ENCODE data around the gene FITM1.
A peak's percentile ranks its signal among the peaks of the same experiment; 100 is the strongest.

FITM1 gene

GRCh38 chr14:24130380-24130716 lies at the start of gene FITM1:
FITM1 (plus strand) TSS chr14:24130659; CDS start chr14:24131564, 905 bp downstream.
- Histone ChIP-seq H3K36me3 (ENCODE audit: control insufficient read depth in 2 of 2, insufficient read depth in 1 of 2, low read length in 2 of 2) (no peaks in the 10 kb centered on the region), H3K4me1 (ENCODE audit: control insufficient read depth, insufficient read depth, low read length) (no peaks in the 10 kb centered on the region), H3K4me3 (ENCODE audit: low read depth, low read length) (no peak within 1 kb of the TSS), H3K9me3 (ENCODE audit: control insufficient read depth, insufficient read depth, low read depth, low read length) (no peaks in the 10 kb centered on the region), H3K27ac (ENCODE audit: extremely low read depth, low read depth, low read length) (no peak within 1 kb of the TSS)
- CTCF ChIA-PET = no interaction called here
- no peak for TF ChIP-seq SCRT1 (tag by site-specific recombination; IDR thresholded peaks at IDR 0.05; ENCODE audit: borderline replicate concordance)
- no peak for TF ChIP-seq GLI4 (tag by site-specific recombination; IDR thresholded peaks at IDR 0.05)
- TF ChIP-seq ZBTB21 (tag by site-specific recombination; IDR thresholded peaks at IDR 0.05) = no peak
- no peak for TF ChIP-seq AEBP2 (tag by site-specific recombination; IDR thresholded peaks at IDR 0.05; ENCODE audit: borderline replicate concordance)
- TF ChIP-seq ZIC2 (tag by site-specific recombination; IDR thresholded peaks at IDR 0.05) = no peak
- TF ChIP-seq ZNF16 (tag by site-specific recombination; IDR thresholded peaks at IDR 0.05; ENCODE audit: low read depth) = no peak
- no peak for TF ChIP-seq ZNF473 (tag by site-specific recombination; IDR thresholded peaks at IDR 0.05)
- no peak for TF ChIP-seq ZNF514 (tag by site-specific recombination; IDR thresholded peaks at IDR 0.05)
- no peak for TF ChIP-seq BCL11A (tag by site-specific recombination; IDR thresholded peaks at IDR 0.05; ENCODE audit: low read depth)
- TF ChIP-seq ZNF792 (tag by site-specific recombination; IDR thresholded peaks at IDR 0.05) = no peak
- no peak for TF ChIP-seq ZNF624 (tag by site-specific recombination; IDR thresholded peaks at IDR 0.05)
- no peak for TF ChIP-seq ZNF585B (tag by site-specific recombination; IDR thresholded peaks at IDR 0.05)
- no peak for TF ChIP-seq ZNF18 (tag by site-specific recombination; IDR thresholded peaks at IDR 0.05)
- TF ChIP-seq, protein P1, sequence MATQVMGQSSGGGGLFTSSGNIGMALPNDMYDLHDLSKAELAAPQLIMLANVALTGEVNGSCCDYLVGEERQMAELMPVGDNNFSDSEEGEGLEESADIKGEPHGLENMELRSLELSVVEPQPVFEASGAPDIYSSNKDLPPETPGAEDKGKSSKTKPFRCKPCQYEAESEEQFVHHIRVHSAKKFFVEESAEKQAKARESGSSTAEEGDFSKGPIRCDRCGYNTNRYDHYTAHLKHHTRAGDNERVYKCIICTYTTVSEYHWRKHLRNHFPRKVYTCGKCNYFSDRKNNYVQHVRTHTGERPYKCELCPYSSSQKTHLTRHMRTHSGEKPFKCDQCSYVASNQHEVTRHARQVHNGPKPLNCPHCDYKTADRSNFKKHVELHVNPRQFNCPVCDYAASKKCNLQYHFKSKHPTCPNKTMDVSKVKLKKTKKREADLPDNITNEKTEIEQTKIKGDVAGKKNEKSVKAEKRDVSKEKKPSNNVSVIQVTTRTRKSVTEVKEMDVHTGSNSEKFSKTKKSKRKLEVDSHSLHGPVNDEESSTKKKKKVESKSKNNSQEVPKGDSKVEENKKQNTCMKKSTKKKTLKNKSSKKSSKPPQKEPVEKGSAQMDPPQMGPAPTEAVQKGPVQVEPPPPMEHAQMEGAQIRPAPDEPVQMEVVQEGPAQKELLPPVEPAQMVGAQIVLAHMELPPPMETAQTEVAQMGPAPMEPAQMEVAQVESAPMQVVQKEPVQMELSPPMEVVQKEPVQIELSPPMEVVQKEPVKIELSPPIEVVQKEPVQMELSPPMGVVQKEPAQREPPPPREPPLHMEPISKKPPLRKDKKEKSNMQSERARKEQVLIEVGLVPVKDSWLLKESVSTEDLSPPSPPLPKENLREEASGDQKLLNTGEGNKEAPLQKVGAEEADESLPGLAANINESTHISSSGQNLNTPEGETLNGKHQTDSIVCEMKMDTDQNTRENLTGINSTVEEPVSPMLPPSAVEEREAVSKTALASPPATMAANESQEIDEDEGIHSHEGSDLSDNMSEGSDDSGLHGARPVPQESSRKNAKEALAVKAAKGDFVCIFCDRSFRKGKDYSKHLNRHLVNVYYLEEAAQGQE (tag by site-specific recombination; IDR thresholded peaks at IDR 0.05) = no peak
- no peak for TF ChIP-seq ZNF37A (tag by site-specific recombination; IDR thresholded peaks at IDR 0.05)
- TF ChIP-seq SCRT2 (tag by site-specific recombination; IDR thresholded peaks at IDR 0.05) = no peak
- TF ChIP-seq TCF7L2 (IDR thresholded peaks at IDR 0.05; ENCODE audit: borderline replicate concordance, low read depth, low read length) = no peak
- no peak for TF ChIP-seq ZNF658 (tag by site-specific recombination; IDR thresholded peaks at IDR 0.05)
- POLR2A ChIA-PET = interaction anchor here (1.8 kb wide), 1 partner anchor 15 kb away, joined by 5 read pairs; the partner anchor contains the start of genes DCAF11 and NRL

DNA sequence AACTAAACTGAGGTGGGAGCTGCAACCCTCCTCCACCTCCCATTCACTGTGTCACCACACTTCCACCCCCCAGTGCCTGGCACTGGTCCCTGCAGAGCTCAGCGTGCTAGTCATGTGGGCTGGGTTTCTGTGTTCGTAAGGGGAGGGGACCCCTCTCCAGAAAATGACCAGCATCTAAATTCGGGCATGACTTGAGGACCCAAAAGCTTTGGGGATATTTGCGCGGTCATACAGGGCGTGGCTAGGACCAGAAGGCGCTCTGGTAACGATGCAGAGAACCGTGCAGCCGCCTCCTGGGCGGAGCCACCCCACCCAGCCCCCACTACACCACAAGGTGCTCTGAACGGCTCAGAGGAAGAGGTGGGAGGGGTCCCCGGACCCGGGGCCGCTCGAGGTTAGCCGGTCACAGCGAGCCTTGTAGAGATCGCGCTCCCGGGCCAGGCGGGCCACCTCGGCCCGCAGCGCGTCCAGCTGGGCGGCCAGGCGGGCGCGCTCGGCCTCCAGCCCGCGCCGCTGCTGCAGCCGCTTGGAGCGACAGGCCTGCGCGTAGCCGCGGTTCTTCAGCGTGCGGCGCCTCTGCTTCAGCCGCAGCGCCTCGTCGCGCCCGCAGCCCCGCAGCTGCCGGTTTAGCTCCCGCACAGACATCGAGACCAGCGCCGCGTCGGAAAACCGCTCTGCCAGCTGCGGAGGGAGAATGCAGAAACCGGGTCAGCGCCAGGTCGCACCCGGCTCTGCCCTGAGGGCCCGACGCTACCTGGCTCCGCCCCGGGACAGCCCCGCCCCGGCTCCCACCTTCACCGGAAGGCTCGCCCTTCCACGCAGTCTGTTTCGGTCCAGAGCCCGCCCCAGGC lies 49.3 kb upstream of the FITM1 start:
- Histone ChIP-seq H3K27ac (ENCODE audit: extremely low read depth, low read depth, low read length) (peak overlapping the region; percentile 47; the same call in 1 of the 2 replicates), H3K36me3 (ENCODE audit: control insufficient read depth in 2 of 2, insufficient read depth in 1 of 2, low read length in 2 of 2) (no peaks in the 10 kb centered on the region), H3K4me1 (ENCODE audit: control insufficient read depth, insufficient read depth, low read length) (peaks cover 10% of the 10 kb centered on the region), H3K9me3 (ENCODE audit: control insufficient read depth, insufficient read depth, low read depth, low read length) (no peaks in the 10 kb centered on the region), H3K4me3 (ENCODE audit: low read depth, low read length) (peak overlapping the region; percentile 58)
- POLR2A ChIA-PET = interaction anchor here (0.8 to 3.7 kb wide), 12 partner anchors 8 to 80 kb away, joined by 3 to 27 read pairs (median 4); partner anchors contain the start of genes DCAF11, EMC9, IRF9 and NRL
- CTCF ChIA-PET = interaction anchor here (0.6 to 6.0 kb wide), 9 partner anchors 11 to 79 kb away, joined by 3 to 77 read pairs (median 3); partner anchors contain the start of genes IRF9 and PCK2
- TF ChIP-seq SP2 (tag by site-specific recombination; IDR thresholded peaks at IDR 0.05) (peak; percentile 50), ZNF335 (tag by site-specific recombination; conservative IDR thresholded peaks at IDR 0.05) (peak; percentile 58), KLF16 (tag by site-specific recombination; IDR thresholded peaks at IDR 0.05) (0 out of 2 replicates have a peak, but pooled peaks have one; percentile 18), ZBTB20 (tag by site-specific recombination; IDR thresholded peaks at IDR 0.05) (peak; percentile 35; the same call in 1 of the 2 replicates), ZNF600 (tag by site-specific recombination; IDR thresholded peaks at IDR 0.05) (peak; percentile 50; the same call in 1 of the 2 replicates), KLF1 (tag by site-specific recombination; IDR thresholded peaks at IDR 0.05) (peak; percentile 82), ZNF76 (tag by site-specific recombination; IDR thresholded peaks at IDR 0.05; ENCODE audit: borderline replicate concordance, low read depth) (peak; percentile 26; the same call in 1 of the 2 replicates)
- TF ChIP-seq, protein P2, sequence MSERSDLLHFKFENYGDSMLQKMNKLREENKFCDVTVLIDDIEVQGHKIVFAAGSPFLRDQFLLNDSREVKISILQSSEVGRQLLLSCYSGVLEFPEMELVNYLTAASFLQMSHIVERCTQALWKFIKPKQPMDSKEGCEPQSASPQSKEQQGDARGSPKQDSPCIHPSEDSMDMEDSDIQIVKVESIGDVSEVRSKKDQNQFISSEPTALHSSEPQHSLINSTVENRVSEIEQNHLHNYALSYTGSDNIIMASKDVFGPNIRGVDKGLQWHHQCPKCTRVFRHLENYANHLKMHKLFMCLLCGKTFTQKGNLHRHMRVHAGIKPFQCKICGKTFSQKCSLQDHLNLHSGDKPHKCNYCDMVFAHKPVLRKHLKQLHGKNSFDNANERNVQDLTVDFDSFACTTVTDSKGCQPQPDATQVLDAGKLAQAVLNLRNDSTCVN (tag by site-specific recombination; optimal IDR thresholded peaks at IDR 0.05) = peak; percentile 83

Measured in HEK293 (cell line).